H1 (cell line): ENCODE measurements around the gene ARPIN. TPM values are rescaled to one million over a fixed set of nuclear protein-coding genes. Genes with fewer than 3 reads are reported as not detected.

Source experiments
- CTCF ChIA-PET: fragments of 300-600 bp; sonication (Branson Sonifier 250); formaldehyde crosslinking; loops from one replicate; lab custom pipeline; 2021; ENCODE audit not compliant: partially characterized antibody; lab: Charles Lee
- POLR2A ChIA-PET: fragments of 300-600 bp; sonication (Branson Sonifier 250); formaldehyde crosslinking; loops from one replicate; lab custom pipeline; 2021; ENCODE audit warnings: inconsistent platforms; ENCODE audit not compliant: partially characterized antibody; lab: Charles Lee
- DNase-seq, 2 experiments: peaks; one replicate each; pipeline versions ENCODE4 v3.0.0 to v3.0.0-alpha.2; 2010 to 2022; ENCODE audit warnings: low spot score in 2 of 2, low read depth in 1 of 2, mixed read lengths in 1 of 2
- FAIRE-seq: peaks from 2 replicates; lab custom pipeline; 2011; peaks lifted over from hg19 to GRCh38; lab: Jason Lieb, UNC
- H2AFZ ChIP-seq: 2 replicates; pipeline ENCODE4 v1.8.1; 2012; ENCODE audit warnings: low read length, inconsistent platforms
- H2AK5ac ChIP-seq: 2 replicates; pipeline ENCODE4 v1.6.1; 2013; ENCODE audit warnings: low read depth, low read length
- H2BK120ac ChIP-seq: replicated peaks from 2 replicates; pipeline ENCODE3; 2013; ENCODE audit warnings: low read depth, low read length, inconsistent platforms
- H2BK12ac ChIP-seq: 2 replicates; pipeline ENCODE4 v1.6.1; 2013; ENCODE audit warnings: low read depth, low read length
- H2BK15ac ChIP-seq: 2 replicates; pipeline ENCODE4 v1.6.1; 2013; ENCODE audit warnings: low read length
- H2BK20ac ChIP-seq: 2 replicates; pipeline ENCODE4 v1.6.1; 2013; ENCODE audit warnings: low read length
- H2BK5ac ChIP-seq: 2 replicates; pipeline ENCODE4 v1.6.1; 2013; ENCODE audit warnings: low read depth, low read length
- H3K14ac ChIP-seq: 2 replicates; pipeline ENCODE4 v1.6.1; 2013; ENCODE audit warnings: inconsistent platforms; ENCODE audit not compliant: insufficient read length
- H3K18ac ChIP-seq: 2 replicates; pipeline ENCODE4 v1.6.1; 2013; ENCODE audit warnings: low read length; ENCODE audit errors: extremely low read depth
- H3K23ac ChIP-seq: 2 replicates; pipeline ENCODE4 v1.6.1; 2013; ENCODE audit warnings: inconsistent platforms; ENCODE audit not compliant: insufficient read length
- H3K23me2 ChIP-seq: 2 replicates; pipeline ENCODE4 v1.6.1; 2013; ENCODE audit warnings: low read depth, low read length
- H3K27ac ChIP-seq: 2 replicates; pipeline ENCODE4 v1.6.1; 2011; ENCODE audit warnings: low read depth, low read length, inconsistent platforms
- H3K27me3 ChIP-seq, 4 experiments: replicated peaks in 1 of 4; 1 replicate in 1 of 4; 2 replicates in 3 of 4; pipeline versions ENCODE4 v1.6.1 to v1.8.1; 2011 to 2013; ENCODE audit warnings: low read length in 3 of 4, mild to moderate bottlenecking in 3 of 4, inconsistent platforms in 2 of 4, mixed read lengths in 2 of 4, moderate library complexity in 1 of 4; ENCODE audit not compliant: control insufficient read depth in 3 of 4, insufficient read depth in 3 of 4; ENCODE audit errors: extremely low read depth in 1 of 4
- H3K36me3 ChIP-seq, 4 experiments: 2 replicates each; pipeline versions ENCODE4 v1.6.1 to v1.8.1; 2011 to 2013; ENCODE audit warnings: mild to moderate bottlenecking in 4 of 4, low read length in 3 of 4, moderate library complexity in 2 of 4, control low read depth in 1 of 4, inconsistent platforms in 1 of 4; ENCODE audit not compliant: insufficient read depth in 4 of 4, control insufficient read depth in 2 of 4
- H3K4ac ChIP-seq: replicated peaks from 2 replicates; pipeline ENCODE3; 2013; ENCODE audit warnings: low read length, low read depth, mixed read lengths, inconsistent platforms; ENCODE audit not compliant: insufficient read length
- H3K4me1 ChIP-seq, 4 experiments: replicated peaks in 1 of 4; 1 replicate in 1 of 4; 2 replicates in 3 of 4; pipeline versions ENCODE4 v1.6.1 to v1.8.1; 2011 to 2013; ENCODE audit warnings: low read length in 3 of 4, inconsistent platforms in 2 of 4, mixed read lengths in 1 of 4; ENCODE audit not compliant: insufficient read depth in 4 of 4, control insufficient read depth in 3 of 4
- H3K4me2 ChIP-seq, 2 experiments: 2 replicates each; pipeline versions ENCODE4 v1.6.1 to v1.8.1; 2011 to 2013; ENCODE audit warnings: low read depth in 2 of 2, low read length in 2 of 2, control low read depth in 1 of 2, inconsistent platforms in 1 of 2, mild to moderate bottlenecking in 1 of 2; ENCODE audit not compliant: insufficient read depth in 1 of 2
- H3K4me3 ChIP-seq, 4 experiments: fragments of 200-600, 300-600 bp in 1 of 4; sonication (generic), shearing (Covaris generic), sonication (Bioruptor Twin) in 1 of 4; 2 replicates each; pipeline versions ENCODE4 v1.5.1 to v1.8.1; 2011 to 2016; ENCODE audit warnings: low read length in 4 of 4, low read depth in 3 of 4, control low read depth in 2 of 4, inconsistent platforms in 2 of 4, mild to moderate bottlenecking in 2 of 4, mixed read lengths in 1 of 4, moderate library complexity in 1 of 4; ENCODE audit not compliant: insufficient read depth in 2 of 4; ENCODE audit errors: extremely low read depth in 1 of 4
- H3K56ac ChIP-seq: replicated peaks from 2 replicates; pipeline ENCODE3; 2013; ENCODE audit warnings: low read depth, mild to moderate bottlenecking, mixed read lengths, low read length, inconsistent platforms; ENCODE audit not compliant: insufficient read length
- H3K79me1 ChIP-seq: 2 replicates; pipeline ENCODE4 v1.6.1; 2013; ENCODE audit warnings: low read depth, low read length, control low read depth
- H3K79me2 ChIP-seq, 2 experiments: 2 replicates each; pipeline versions ENCODE4 v1.6.1 to v1.8.1; 2012 to 2013; ENCODE audit warnings: low read length in 2 of 2, mild to moderate bottlenecking in 2 of 2, inconsistent platforms in 1 of 2; ENCODE audit not compliant: insufficient read depth in 2 of 2, control insufficient read depth in 1 of 2
- H3K9ac ChIP-seq, 4 experiments: replicated peaks in 1 of 4; 1 replicate in 1 of 4; 2 replicates in 3 of 4; pipeline versions ENCODE4 v1.6.1 to v1.8.1; 2011 to 2013; ENCODE audit warnings: low read depth in 3 of 4, low read length in 3 of 4, control low read depth in 2 of 4, mild to moderate bottlenecking in 2 of 4, moderate library complexity in 2 of 4, inconsistent platforms in 1 of 4; ENCODE audit errors: extremely low read depth in 1 of 4
- H3K9me3 ChIP-seq, 2 experiments: 2 replicates each; pipeline versions ENCODE4 v1.6.1 to v1.8.1; 2012 to 2013; ENCODE audit warnings: mild to moderate bottlenecking in 2 of 2, moderate library complexity in 2 of 2, control low read depth in 1 of 2, inconsistent platforms in 1 of 2, low read depth in 1 of 2, low read length in 1 of 2, mixed read lengths in 1 of 2; ENCODE audit not compliant: insufficient read depth in 2 of 2
- H4K20me1 ChIP-seq, 2 experiments: replicated peaks in 1 of 2; 2 replicates each; pipeline versions ENCODE3 to v1.8.1; 2011 to 2013; ENCODE audit warnings: inconsistent platforms in 2 of 2, low read length in 2 of 2, mild to moderate bottlenecking in 1 of 2; ENCODE audit not compliant: insufficient read depth in 2 of 2, control insufficient read depth in 1 of 2
- H4K5ac ChIP-seq: 2 replicates; pipeline ENCODE4 v1.6.1; 2013; ENCODE audit warnings: low read length, low read depth, mixed read lengths, inconsistent platforms; ENCODE audit not compliant: insufficient read length
- H4K8ac ChIP-seq: 2 replicates; pipeline ENCODE4 v1.8.0; 2013; ENCODE audit warnings: mild to moderate bottlenecking, moderate library complexity, low read length, inconsistent platforms; ENCODE audit not compliant: insufficient read depth; ENCODE audit errors: extremely low read depth
- H4K91ac ChIP-seq: replicated peaks from 2 replicates; pipeline ENCODE3; 2013; ENCODE audit warnings: low read length, mixed read lengths, inconsistent platforms; ENCODE audit not compliant: insufficient read length
- BRCA1 ChIP-seq: IDR thresholded peaks from 2 replicates; pipeline ENCODE4 v1.6.1; 2012; ENCODE audit warnings: low read depth, low read length, improper control_type of control experiment
- CREB1 ChIP-seq: IDR thresholded peaks from 2 replicates; pipeline ENCODE4 v1.6.1; 2012; ENCODE audit warnings: inconsistent platforms
- CTBP2 ChIP-seq: IDR thresholded peaks from 2 replicates; pipeline ENCODE4 v1.7.0; 2011; ENCODE audit warnings: borderline replicate concordance, mild to moderate bottlenecking, moderate library complexity, mixed read lengths, low read length; ENCODE audit not compliant: insufficient read depth, insufficient read length
- JUND ChIP-seq: IDR thresholded peaks from 2 replicates; pipeline ENCODE4 v1.6.1; 2011; ENCODE audit warnings: mild to moderate bottlenecking, improper control_type of control experiment, low read length
- KDM1A ChIP-seq: fragments of 200-600, 300-600 bp; sonication (generic); IDR thresholded peaks from 2 replicates; pipeline ENCODE4 v1.7.1; 2016; ENCODE audit warnings: mild to moderate bottlenecking, low read length, borderline replicate concordance
- POLR2A ChIP-seq, 2 experiments: IDR thresholded peaks; 1 replicate in 1 of 2; 2 replicates in 1 of 2; pipeline ENCODE4 v1.6.1; 2011; ENCODE audit warnings: low read depth in 2 of 2, low read length in 2 of 2, mild to moderate bottlenecking in 2 of 2; ENCODE audit errors: control extremely low read depth in 1 of 2
- RFX5 ChIP-seq: IDR thresholded peaks from 2 replicates; pipeline ENCODE4 v1.6.1; 2011; ENCODE audit warnings: low read depth, low read length, improper control_type of control experiment, borderline replicate concordance
- SIX5 ChIP-seq: IDR thresholded peaks from 2 replicates; pipeline ENCODE4 v1.6.1; 2011; ENCODE audit warnings: mild to moderate bottlenecking, low read depth, low read length
- SUZ12 ChIP-seq: fragments of 200-600 bp; sonication (generic); IDR thresholded peaks from 2 replicates; pipeline ENCODE4 v1.6.1; 2012; ENCODE audit warnings: mild to moderate bottlenecking, inconsistent platforms, low read length, moderate library complexity, mixed read lengths
- TAF1 ChIP-seq: IDR thresholded peaks from 2 replicates; pipeline ENCODE4 v1.6.1; 2011; ENCODE audit warnings: mild to moderate bottlenecking, low read depth, low read length
- TAF7 ChIP-seq: optimal IDR thresholded peaks from 2 replicates; pipeline ENCODE3; 2011; ENCODE audit warnings: low read depth, mild to moderate bottlenecking, inconsistent platforms, low read length, moderate library complexity, borderline replicate concordance
- whole genome bisulfite sequencing, 2 experiments: shearing (Covaris generic) in 1 of 2; methylation state at CpG; one replicate each; pipeline versions ENCODE4 v1.1.6 to v1.1.7; 2013 to 2015; ENCODE audit warnings: low lambda C conversion rate in 2 of 2, mixed read lengths in 2 of 2, inconsistent platforms in 1 of 2, low coverage in 1 of 2, missing lambda C conversion rate in 1 of 2; ENCODE audit not compliant: insufficient replicate concordance in 2 of 2, insufficient coverage in 1 of 2, insufficient read length in 1 of 2; ENCODE audit errors: extremely low coverage in 1 of 2, missing lambda C conversion rate in 1 of 2; 5-methylcytosine and 5-hydroxymethylcytosine counted together
- polyA plus RNA-seq, 7 experiments: library from polyadenylated mRNA; depleted of rRNA in 3 of 7; stranded (reverse) in 5 of 7; unstranded in 2 of 7; fragments of >200 nt in 5 of 7; fragments of 200-250 nt in 2 of 7; gene quantifications; 1 replicate in 5 of 7; 2 replicates in 1 of 7; 4 replicates in 1 of 7; pipeline versions ENCODE4 v1.2.1 to v1.2.3, GENCODE V29; 2011 to 2013; ENCODE audit warnings: missing spikeins in 2 of 7, mixed read lengths in 2 of 7
- total RNA-seq: library from RNA; stranded (reverse); fragmentation: NEBNext Ultra II Directional; extraction: Animal tissue kit (Norgen Biotek cat#: 25700); gene quantifications from 2 replicates; pipeline ENCODE4 v1.2.1, GENCODE V29; 2021

Gene ARPIN
- total and polyA plus RNA-seq, 2 of the 8 experiments (the other 6 are each of a cell fraction or from before 2014, with no cell fraction given) = 3.1 to 3.9 TPM

- Histone ChIP-seq H2BK120ac (no peak overlapping the region), H3K9me3 (no peaks in the 10 kb centered on the region), H2BK12ac (no peak overlapping the region), H3K36me3 (no peaks in the 10 kb centered on the region), H2AFZ (no peak overlapping the region), H4K20me1 (no peaks in the 10 kb centered on the region), H4K91ac (no peak overlapping the region), H3K18ac (no peak overlapping the region), H2BK15ac (no peak overlapping the region), H3K4me1 (no peaks in the 10 kb centered on the region), H3K4me3 (no peak overlapping the region), H3K4ac (no peak overlapping the region), H4K8ac (no peak overlapping the region), H2BK20ac (no peak overlapping the region), H3K79me1 (no peaks in the 10 kb centered on the region), H3K23ac (no peak overlapping the region), H3K27me3 (no peaks in the 10 kb centered on the region), H3K23me2 (no peaks in the 10 kb centered on the region), H3K14ac (no peak overlapping the region), H3K79me2 (no peaks in the 10 kb centered on the region), H3K27ac (no peak overlapping the region), H3K9ac (no peak overlapping the region), H3K4me2 (no peak overlapping the region), H2AK5ac (no peak overlapping the region), H4K5ac (no peak overlapping the region), H2BK5ac (no peak overlapping the region), H3K56ac (no peak overlapping the region)
- FAIRE-seq (no peak), DNase-seq (no peak)
- WGBS, 2 experiments = 95% methylated on average over 15 of the region's 15 CpGs; no CpG with 5 or more reads in 1 of the 2 experiments
- CTCF ChIA-PET = interaction anchor here (0.6 to 1.5 kb wide), 5 partner anchors 9 to 239 kb away, joined by 3 to 5 read pairs (median 4); no protein-coding TSS in a partner anchor
- TF ChIP-seq BRCA1 (no peak), TAF7 (no peak), CREB1 (no peak), CTBP2 (no peak), TAF1 (no peak), POLR2A (IDR thresholded peaks at IDR 0.05; ENCODE audit: control extremely low read depth in 1 of 2, low read depth in 2 of 2, low read length in 2 of 2) (no peak), JUND (no peak), KDM1A (no peak), RFX5 (no peak), SIX5 (no peak), SUZ12 (no peak)
- POLR2A ChIA-PET = interaction anchor here (0.8 to 0.9 kb wide), 2 partner anchors 10 to 59 kb away, joined by 3 read pairs; partner anchors contain the start of gene ARPIN
Observed at GRCh38 chr15:89903015-89903857, 9.5 kb downstream of the ARPIN start.
